ENCODE results near the gene DOCK8. TPM values are rescaled to one million over a fixed set of nuclear protein-coding genes. Genes with fewer than 3 reads are reported as not detected.

DOCK8 gene
- total RNA-seq, 1 donor from 2014 or later, result 3.8 TPM

- Histone ChIP-seq H3K36me3 (ENCODE audit: control insufficient read depth, insufficient read depth, low read length) (no peaks in the 10 kb centered on the region), H3K27me3 (ENCODE audit: control insufficient read depth, insufficient read depth, low read length) (no peaks in the 10 kb centered on the region), H3K4me3 (ENCODE audit: low read depth, low read length) (no peak overlapping the region)
- TF ChIP-seq, protein P1, sequence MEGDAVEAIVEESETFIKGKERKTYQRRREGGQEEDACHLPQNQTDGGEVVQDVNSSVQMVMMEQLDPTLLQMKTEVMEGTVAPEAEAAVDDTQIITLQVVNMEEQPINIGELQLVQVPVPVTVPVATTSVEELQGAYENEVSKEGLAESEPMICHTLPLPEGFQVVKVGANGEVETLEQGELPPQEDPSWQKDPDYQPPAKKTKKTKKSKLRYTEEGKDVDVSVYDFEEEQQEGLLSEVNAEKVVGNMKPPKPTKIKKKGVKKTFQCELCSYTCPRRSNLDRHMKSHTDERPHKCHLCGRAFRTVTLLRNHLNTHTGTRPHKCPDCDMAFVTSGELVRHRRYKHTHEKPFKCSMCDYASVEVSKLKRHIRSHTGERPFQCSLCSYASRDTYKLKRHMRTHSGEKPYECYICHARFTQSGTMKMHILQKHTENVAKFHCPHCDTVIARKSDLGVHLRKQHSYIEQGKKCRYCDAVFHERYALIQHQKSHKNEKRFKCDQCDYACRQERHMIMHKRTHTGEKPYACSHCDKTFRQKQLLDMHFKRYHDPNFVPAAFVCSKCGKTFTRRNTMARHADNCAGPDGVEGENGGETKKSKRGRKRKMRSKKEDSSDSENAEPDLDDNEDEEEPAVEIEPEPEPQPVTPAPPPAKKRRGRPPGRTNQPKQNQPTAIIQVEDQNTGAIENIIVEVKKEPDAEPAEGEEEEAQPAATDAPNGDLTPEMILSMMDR (IDR thresholded peaks at IDR 0.05; ENCODE audit: insufficient read depth, low read length, poor library complexity, severe bottlenecking), result no peak
- DNase-seq (ENCODE audit: low read depth), result no peak
Observed at GRCh38 chr9:336039-336438, 121.4 kb downstream of the DOCK8 start.

- H3K27me3 ChIP-seq (ENCODE audit: control insufficient read depth, insufficient read depth, low read length), result no peaks in the 10 kb centered on the region
- no peak for DNase-seq (ENCODE audit: low read depth)
Observed at GRCh38 chr9:338602-339001, 123.9 kb downstream of the DOCK8 start.

DNA sequence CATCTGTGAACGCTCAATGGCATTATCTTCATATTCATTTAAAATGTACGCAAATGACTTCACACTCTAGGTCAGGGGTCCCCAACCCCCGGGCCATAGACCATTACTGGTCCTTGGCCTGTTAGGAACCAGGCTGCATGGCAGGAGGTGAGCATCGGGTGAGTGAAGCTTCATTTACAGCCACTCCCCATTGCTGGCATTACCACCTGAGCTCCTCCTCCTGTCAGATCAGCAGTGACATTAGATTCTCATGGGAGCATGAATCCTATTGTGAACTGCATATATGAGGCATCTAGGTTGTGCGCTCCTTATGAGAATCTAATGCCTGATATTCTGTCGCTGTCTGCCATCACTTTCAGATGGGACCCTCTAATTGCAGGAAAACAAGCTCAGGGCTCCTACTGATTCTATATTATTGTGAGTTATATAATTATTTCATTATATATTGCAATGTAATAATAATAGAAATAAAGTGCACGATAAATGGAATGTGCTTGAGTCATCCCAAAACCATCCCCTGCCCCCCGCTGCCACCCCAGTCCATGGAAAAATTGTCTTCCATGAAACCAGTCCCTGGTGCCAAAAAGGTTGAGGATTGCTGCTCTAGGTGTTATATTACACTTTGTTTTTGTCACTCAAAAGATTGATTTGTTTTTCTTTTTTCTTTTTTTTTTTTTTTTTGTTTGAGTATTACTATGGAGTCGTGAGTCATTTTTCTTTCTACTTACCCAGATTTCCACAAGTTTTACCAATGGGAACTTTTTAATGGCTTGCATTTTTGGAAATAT, 127.2 kb downstream of the DOCK8 start:
- H3K4me3 ChIP-seq (ENCODE audit: low read depth, low read length), result no peak overlapping the region
- no peaks in the 10 kb centered on the region for H3K36me3 ChIP-seq (ENCODE audit: control insufficient read depth, insufficient read depth, low read length)
- no peaks in the 10 kb centered on the region for H3K27me3 ChIP-seq (ENCODE audit: control insufficient read depth, insufficient read depth, low read length)
- no peak for DNase-seq (ENCODE audit: low read depth)
- TF ChIP-seq, protein P1 (IDR thresholded peaks at IDR 0.05; ENCODE audit: insufficient read depth, low read length, poor library complexity, severe bottlenecking), result no peak

More at GRCh38 chr9:338602-339001, 123.9 kb downstream of the DOCK8 start:
- H3K4me3 ChIP-seq (ENCODE audit: low read depth, low read length), result no peak overlapping the region
- no peaks in the 10 kb centered on the region for H3K36me3 ChIP-seq (ENCODE audit: control insufficient read depth, insufficient read depth, low read length)
- TF ChIP-seq, protein P1 (IDR thresholded peaks at IDR 0.05; ENCODE audit: insufficient read depth, low read length, poor library complexity, severe bottlenecking), result no peak

GRCh38 chr9:343773-344172, 129.1 kb downstream of the DOCK8 start:
- Histone ChIP-seq H3K4me3 (ENCODE audit: low read depth, low read length) (no peak overlapping the region), H3K27me3 (ENCODE audit: control insufficient read depth, insufficient read depth, low read length) (no peaks in the 10 kb centered on the region), H3K36me3 (ENCODE audit: control insufficient read depth, insufficient read depth, low read length) (no peaks in the 10 kb centered on the region)
- TF ChIP-seq, protein P1 (IDR thresholded peaks at IDR 0.05; ENCODE audit: insufficient read depth, low read length, poor library complexity, severe bottlenecking), result no peak
- no peak for DNase-seq (ENCODE audit: low read depth)

GRCh38 chr9:346111-346571, 131.5 kb downstream of the DOCK8 start:
- Histone ChIP-seq H3K36me3 (ENCODE audit: control insufficient read depth, insufficient read depth, low read length) (no peaks in the 10 kb centered on the region), H3K4me3 (ENCODE audit: low read depth, low read length) (no peak overlapping the region), H3K27me3 (ENCODE audit: control insufficient read depth, insufficient read depth, low read length) (no peaks in the 10 kb centered on the region)
- TF ChIP-seq, protein P1 (IDR thresholded peaks at IDR 0.05; ENCODE audit: insufficient read depth, low read length, poor library complexity, severe bottlenecking), result no peak
- no peak for DNase-seq (ENCODE audit: low read depth)
